ENCODE measurements around the gene ACD. TPM values are rescaled to one million over a fixed set of nuclear protein-coding genes. Genes with fewer than 3 reads are reported as not detected.
A peak's percentile ranks its signal among the peaks of the same experiment; 100 is the strongest.

Gene ACD
- total and polyA plus RNA-seq, 2 of the 8 experiments (the other 6 are each of a cell fraction or from before 2014, with no cell fraction given), result 34.8 to 58.0 TPM

DNA sequence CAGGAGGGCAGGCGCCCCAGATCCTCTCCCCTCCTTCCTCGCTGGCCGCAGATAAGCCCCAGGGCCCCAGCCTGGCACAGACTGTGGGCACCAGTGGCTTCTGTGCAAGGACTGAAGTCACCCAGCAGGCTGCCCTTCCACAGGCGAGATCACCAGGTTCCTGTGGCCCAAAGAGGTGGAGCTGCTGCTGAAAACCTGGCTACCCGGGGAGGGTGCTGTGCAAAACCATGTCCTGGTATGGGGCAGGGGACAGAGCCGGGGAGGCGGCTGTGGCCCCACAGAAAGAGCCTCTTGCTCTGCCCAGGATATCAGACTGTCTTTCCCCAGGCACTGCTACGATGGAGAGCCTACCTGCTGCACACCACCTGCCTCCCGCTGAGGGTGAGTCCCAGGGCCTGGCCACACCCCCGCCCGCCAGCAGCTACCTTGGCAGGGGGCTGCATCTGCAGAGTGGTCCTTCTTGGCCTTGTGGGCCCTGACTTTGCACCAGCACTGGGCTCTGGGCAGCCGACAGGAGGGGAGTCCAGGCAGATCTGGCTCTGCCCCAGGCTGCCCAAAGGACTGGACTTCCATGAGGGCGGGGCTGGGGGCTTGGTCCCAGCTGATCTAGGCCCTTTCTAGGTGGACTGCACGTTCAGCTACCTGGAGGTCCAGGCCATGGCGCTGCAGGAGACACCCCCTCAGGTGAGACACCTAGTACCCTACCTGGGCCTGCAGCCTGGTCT, 14.5 kb downstream of the ACD start:
- WGBS, 2 experiments (ENCODE audit: extremely low coverage in 1 of 2, insufficient coverage in 1 of 2, insufficient read length in 1 of 2, insufficient replicate concordance in 2 of 2, low coverage in 1 of 2, low lambda C conversion rate in 2 of 2, missing lambda C conversion rate in 1 of 2), result 76% methylated on average over 14 of the region's 15 CpGs; no CpG with 5 or more reads in 1 of the 2 experiments
- Histone ChIP-seq H3K4me3 (ENCODE audit: extremely low read depth in 1 of 4, insufficient read depth in 2 of 4, low read depth in 3 of 4, low read length in 4 of 4) (peak overlapping the region; percentile 25 to 61 (median 30)), H2BK15ac (ENCODE audit: low read length) (peak overlapping the region; percentile 72; the same call in 1 of the 2 replicates), H4K20me1 (replicated peaks in 1 of 2; ENCODE audit: control insufficient read depth in 1 of 2, insufficient read depth in 2 of 2, low read length in 2 of 2) (peaks cover 3 to 7% of the 10 kb centered on the region in 2 experiments), H3K9me3 (ENCODE audit: insufficient read depth in 2 of 2, low read depth in 1 of 2, low read length in 1 of 2) (no peaks in the 10 kb centered on the region), H3K14ac (ENCODE audit: insufficient read length) (no peak overlapping the region), H4K8ac (ENCODE audit: extremely low read depth, insufficient read depth, low read length) (peak overlapping the region; percentile 87; the same call in 1 of the 2 replicates), H2AK5ac (ENCODE audit: low read depth, low read length) (no peak overlapping the region), H3K56ac (replicated peaks; ENCODE audit: insufficient read length, low read depth, low read length) (peak overlapping the region; percentile 52), H3K4ac (replicated peaks; ENCODE audit: insufficient read length, low read depth, low read length) (peak overlapping the region; percentile 85), H4K5ac (ENCODE audit: insufficient read length, low read depth, low read length) (no peak overlapping the region), H3K23ac (ENCODE audit: insufficient read length) (no peak overlapping the region), H3K27me3 (replicated peaks in 1 of 4; ENCODE audit: control insufficient read depth in 3 of 4, extremely low read depth in 1 of 4, insufficient read depth in 3 of 4, low read length in 3 of 4) (peaks cover 3 to 33% (median 19%) of the 10 kb centered on the region in 4 experiments; a peak in 6 of 7 replicates), H2BK12ac (ENCODE audit: low read depth, low read length) (0 out of 2 replicates have a peak overlapping the region, but pooled peaks have one; percentile 39), H3K4me1 (replicated peaks in 1 of 4; ENCODE audit: control insufficient read depth in 3 of 4, insufficient read depth in 4 of 4, low read length in 3 of 4) (peaks cover 0 to 16% (median 6%) of the 10 kb centered on the region in 4 experiments; a peak in 5 of 7 replicates), H2BK20ac (ENCODE audit: low read length) (no peak overlapping the region), H3K79me2 (ENCODE audit: control insufficient read depth in 1 of 2, insufficient read depth in 2 of 2, low read length in 2 of 2) (no peaks in the 10 kb centered on the region), H3K27ac (ENCODE audit: low read depth, low read length) (no peak overlapping the region), H3K79me1 (ENCODE audit: low read depth, low read length) (no peaks in the 10 kb centered on the region), H2AFZ (ENCODE audit: low read length) (peak overlapping the region; percentile 54; the same call in 1 of the 2 replicates), H2BK5ac (ENCODE audit: low read depth, low read length) (no peak overlapping the region), H3K36me3 (ENCODE audit: control insufficient read depth in 2 of 4, insufficient read depth in 4 of 4, low read length in 3 of 4) (no peaks in the 10 kb centered on the region), H3K18ac (ENCODE audit: extremely low read depth, low read length) (no peak overlapping the region; the same call in 1 of the 2 replicates), H2BK120ac (replicated peaks; ENCODE audit: low read depth, low read length) (no peak overlapping the region), H3K9ac (replicated peaks in 1 of 4; ENCODE audit: extremely low read depth in 1 of 4, low read depth in 3 of 4, low read length in 3 of 4) (peak overlapping the region in 1 of 4 experiments; percentile 3; a peak in 1 of 7 replicates), H4K91ac (replicated peaks; ENCODE audit: insufficient read length, low read length) (peak overlapping the region; percentile 42), H3K23me2 (ENCODE audit: low read depth, low read length) (peaks cover 6% of the 10 kb centered on the region; the same call in 1 of the 2 replicates), H3K4me2 (ENCODE audit: insufficient read depth in 1 of 2, low read depth in 2 of 2, low read length in 2 of 2) (peak overlapping the region; percentile 22 to 71)
- DNase-seq (ENCODE audit: low read depth in 1 of 2, low spot score in 2 of 2) (no peak), FAIRE-seq (no peak)
- 0 out of 2 replicates have a peak, but pooled peaks have one; percentile 14 for TF ChIP-seq SUZ12 (IDR thresholded peaks at IDR 0.05; ENCODE audit: low read length)
- no peak for TF ChIP-seq TAF7 (optimal IDR thresholded peaks at IDR 0.05; ENCODE audit: borderline replicate concordance, low read depth, low read length)
- CTCF ChIA-PET (ENCODE audit: partially characterized antibody), result interaction anchor here (0.6 to 18.0 kb wide), 30 partner anchors 10 to 212 kb away, joined by 3 to 202 read pairs (median 4); partner anchors contain the start of genes ACD, C16orf86, ENKD1 and PARD6A
- POLR2A ChIA-PET (ENCODE audit: partially characterized antibody), result interaction anchor here (0.5 to 4.5 kb wide), 8 partner anchors 12 to 125 kb away, joined by 3 to 27 read pairs (median 4); partner anchors contain the start of genes ACD, CTCF and PARD6A
